Heart left ventricle (tissue), 16 donors: ENCODE results near the gene IFITM2. TPM values are rescaled to one million over a fixed set of nuclear protein-coding genes. Genes with fewer than 3 reads are reported as not detected.

Experiments
- ATAC-seq, 4 donors: fragments of 200-7000 bp; cut with Tn5 transposase; one replicate each; pipeline ENCODE4 v1.9.1; 2020 to 2022; ENCODE audit warnings: moderate library complexity in 4 of 4, mild to moderate bottlenecking in 3 of 4, moderate number of reproducible peaks in 1 of 4
- DNase-seq, 5 donors: peaks; one replicate each; pipeline ENCODE4 v3.0.0-alpha.2; 2020
- H3K27ac ChIP-seq, 12 donors: fragments of 200-600 bp; sonication (generic) in 4 of 12; one replicate each; pipeline versions ENCODE4 v1.5.0 to v1.8.0; 2016 to 2022; ENCODE audit warnings: mild to moderate bottlenecking in 2 of 12
- H3K27me3 ChIP-seq, 9 donors: fragments of 200-600 bp; sonication (generic) in 2 of 9; one replicate each; pipeline versions ENCODE4 v1.5.1 to v1.8.0; 2016 to 2022; ENCODE audit warnings: mild to moderate bottlenecking in 3 of 9
- H3K36me3 ChIP-seq, 9 donors: fragments of 200-600 bp; sonication (generic) in 2 of 9; one replicate each; pipeline versions ENCODE4 v1.5.0 to v1.8.0; 2018 to 2022; ENCODE audit warnings: mild to moderate bottlenecking in 2 of 9
- H3K4me1 ChIP-seq, 12 donors: fragments of 200-600 bp; sonication (generic) in 4 of 12; one replicate each; pipeline versions ENCODE4 v1.5.0 to v1.8.0; 2016 to 2022; ENCODE audit warnings: mild to moderate bottlenecking in 3 of 12
- H3K4me3 ChIP-seq, 12 donors: fragments of 200-600 bp; sonication (generic) in 4 of 12; one replicate each; pipeline versions ENCODE4 v1.5.0 to v1.8.0; 2017 to 2022; ENCODE audit warnings: mild to moderate bottlenecking in 9 of 12, moderate library complexity in 4 of 12
- H3K9me3 ChIP-seq, 12 donors: fragments of 200-600 bp; sonication (generic) in 4 of 12; one replicate each; pipeline versions ENCODE4 v1.5.0 to v1.8.0; 2016 to 2022; ENCODE audit warnings: mild to moderate bottlenecking in 1 of 12
- POLR2A ChIP-seq, 2 donors: fragments of 450-650 bp; IDR thresholded peaks; one replicate each; pipeline ENCODE4 v1.6.1; 2017; ENCODE audit warnings: antibody characterized with exemption in 2 of 2, mild to moderate bottlenecking in 2 of 2, moderate library complexity in 2 of 2
- WGBS, 4 donors: extraction: QIAGEN DNeasy Blood & Tissue Kit in 2 of 4; methylation state at CpG; one replicate each; pipeline versions ENCODE4 v1.1.5 to v1.1.7; 2013 to 2018; 5-methylcytosine and 5-hydroxymethylcytosine counted together
- intact Hi-C, 10 donors: fragments of 100-400 bp; cut with DNase I; formaldehyde crosslinking; loops; one replicate each; pipeline versions ENCODE4 v1.11.1 to v1.14.2; 2022
- polyA plus RNA-seq, 2 donors: library from polyadenylated mRNA; stranded (reverse); fragments of 200-250 nt; gene quantifications; one replicate each; pipeline ENCODE4 v1.2.3, GENCODE V29; 2013
- total RNA-seq, 9 donors: library from RNA; depleted of rRNA in 2 of 9; stranded (reverse); fragments of >200 nt in 2 of 9; fragmentation: NEBNext Ultra II Directional in 3 of 9; extraction: Animal tissue kit (Norgen Biotek cat#: 25700) in 3 of 9; gene quantifications; one replicate each; pipeline versions ENCODE4 v1.1.0 to v1.2.4, GENCODE V29; 2016 to 2023
- TF ChIP-seq, protein P1 (sequence below), 12 donors: fragments of 200-600 bp; sonication (generic) in 4 of 12; IDR thresholded peaks; one replicate each; pipeline versions ENCODE4 v1.5.0 to v1.8.0; 2018 to 2022; ENCODE audit warnings: antibody characterized with exemption in 12 of 12, mild to moderate bottlenecking in 5 of 12
- donor health status: ischemic (EF 13 %, LVEDD 7.1; RV severe dilation, severe dysfunction).
- donor health status: healthy with polysubstance abuse.
- donor health status: DM: no; HTN: yes; CAD: no.
- donor health status: DM: no; HTN: no; CAD: no.
- donor health status: ischemic (EF 25% LVEDD 6.9; RV normal size, moderate dysfunction).
- donor health status: ischemic (EF 25% LVEDD 5.7; RV mildly dilated, moderate dysfunction).
- donor health status: healthy.
- donor health status: DM: yes; HTN: yes; CAD: no.
- donor health status: ischemic (EF 35%, LVEDD 5.7; RV mildly dilated, moderate dysfunction).
- donor health status: nonischemic (EF 11% LVEDD 7.7; RV severe dilation, severe dysfunction).
- donor health status: DM: yes; HTN: yes; CAD: no.
- donor health status: PGD.
- donor health status: ischemic (EF 29% LVEDD 5.4; RV normal size, mild dysfunction).
- donor health status: nonischemic (EF 23%, LVEDD 6.1; RV moderate dilation, normal function).

Gene IFITM2
- total and polyA plus RNA-seq, 11 donors: 116 to 501 (median 154) TPM

- intact Hi-C loops: loop anchor here in 2 of 10 donors (5.0 to 10.0 kb wide), 2 partner anchors 41 to 89 kb away; partner anchors contain the start of genes BET1L (in 1 of the 2) and RIC8A (in 1 of the 2)
- H3K27me3 ChIP-seq: peaks cover 0 to 9% (median 2%) of the 10 kb centered on the region in 9 donors
- peaks cover 0 to 9% (median 0%) of the 10 kb centered on the region in 9 donors for H3K36me3 ChIP-seq
- no peak for ATAC-seq
- no peak for TF ChIP-seq POLR2A (IDR thresholded peaks at IDR 0.05)
- TF ChIP-seq, protein P1, sequence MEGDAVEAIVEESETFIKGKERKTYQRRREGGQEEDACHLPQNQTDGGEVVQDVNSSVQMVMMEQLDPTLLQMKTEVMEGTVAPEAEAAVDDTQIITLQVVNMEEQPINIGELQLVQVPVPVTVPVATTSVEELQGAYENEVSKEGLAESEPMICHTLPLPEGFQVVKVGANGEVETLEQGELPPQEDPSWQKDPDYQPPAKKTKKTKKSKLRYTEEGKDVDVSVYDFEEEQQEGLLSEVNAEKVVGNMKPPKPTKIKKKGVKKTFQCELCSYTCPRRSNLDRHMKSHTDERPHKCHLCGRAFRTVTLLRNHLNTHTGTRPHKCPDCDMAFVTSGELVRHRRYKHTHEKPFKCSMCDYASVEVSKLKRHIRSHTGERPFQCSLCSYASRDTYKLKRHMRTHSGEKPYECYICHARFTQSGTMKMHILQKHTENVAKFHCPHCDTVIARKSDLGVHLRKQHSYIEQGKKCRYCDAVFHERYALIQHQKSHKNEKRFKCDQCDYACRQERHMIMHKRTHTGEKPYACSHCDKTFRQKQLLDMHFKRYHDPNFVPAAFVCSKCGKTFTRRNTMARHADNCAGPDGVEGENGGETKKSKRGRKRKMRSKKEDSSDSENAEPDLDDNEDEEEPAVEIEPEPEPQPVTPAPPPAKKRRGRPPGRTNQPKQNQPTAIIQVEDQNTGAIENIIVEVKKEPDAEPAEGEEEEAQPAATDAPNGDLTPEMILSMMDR (IDR thresholded peaks at IDR 0.05): no peak
- no peaks in the 10 kb centered on the region for H3K9me3 ChIP-seq
- no peak overlapping the region for H3K4me3 ChIP-seq
- DNase-seq: peak in 2 of 5 donors; percentile 8 to 63
- peaks cover 0 to 30% (median 8%) of the 10 kb centered on the region in 12 donors for H3K4me1 ChIP-seq
- 75 to 97% (median 84%) methylated on average over 6 to 18 of the region's 18 CpGs for WGBS, 4 donors
- H3K27ac ChIP-seq: no peak overlapping the region
Observed at GRCh38 chr11:293271-293851, 14.3 kb upstream of the IFITM2 start.

DNA sequence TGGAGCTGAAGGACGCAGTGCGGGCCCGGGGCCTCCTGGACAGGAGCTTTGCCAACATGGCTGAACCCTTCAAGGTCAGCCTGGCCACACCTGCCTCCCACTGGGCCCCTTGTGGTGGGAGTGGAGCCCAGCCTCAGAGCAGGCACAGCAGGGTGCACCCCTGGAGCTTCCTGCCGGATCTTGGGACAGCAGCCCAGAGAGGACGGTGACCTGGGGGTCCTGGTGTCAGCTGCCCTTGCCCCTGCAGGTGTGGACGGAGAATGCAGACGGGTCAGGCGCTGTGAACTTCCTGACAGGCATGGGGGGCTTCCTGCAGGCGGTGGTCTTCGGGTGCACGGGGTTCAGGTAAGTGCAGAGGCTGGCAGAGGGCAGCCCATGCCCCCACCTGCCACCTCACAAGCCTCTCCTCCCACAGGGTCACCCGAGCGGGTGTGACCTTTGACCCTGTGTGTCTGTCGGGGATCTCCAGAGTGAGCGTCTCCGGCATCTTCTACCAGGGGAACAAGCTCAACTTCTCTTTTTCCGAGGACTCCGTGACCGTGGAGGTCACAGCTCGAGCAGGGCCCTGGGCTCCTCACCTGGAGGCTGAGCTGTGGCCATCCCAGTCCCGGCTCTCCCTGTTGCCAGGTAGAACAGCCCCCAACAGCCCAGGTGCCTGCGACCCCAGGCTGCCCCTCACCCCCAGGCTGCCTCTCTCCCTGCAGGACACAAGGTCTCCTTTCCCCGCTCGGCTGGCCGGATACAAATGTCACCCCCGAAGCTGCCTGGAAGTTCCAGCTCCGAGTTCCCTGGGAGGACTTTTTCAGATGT lies 13.6 kb upstream of the IFITM2 start:
- H3K4me3 ChIP-seq: no peak overlapping the region
- H3K36me3 ChIP-seq: peaks cover 0 to 9% (median 0%) of the 10 kb centered on the region in 9 donors
- WGBS, 4 donors: 90 to 93% (median 91%) methylated on average over 21 to 27 of the region's 27 CpGs
- no peak overlapping the region for H3K27ac ChIP-seq
- peaks cover 0 to 15% (median 5%) of the 10 kb centered on the region in 9 donors for H3K27me3 ChIP-seq
- ATAC-seq: no peak
- H3K4me1 ChIP-seq: peaks cover 0 to 25% (median 6%) of the 10 kb centered on the region in 12 donors
- DNase-seq: peak in 3 of 5 donors; percentile 21 to 47 (median 22)
- intact Hi-C loops: loop anchor here in 2 of 10 donors (5.0 to 10.0 kb wide), 2 partner anchors 42 to 89 kb away; partner anchors contain the start of genes BET1L (in 1 of the 2) and RIC8A (in 1 of the 2)
- no peak for TF ChIP-seq POLR2A (IDR thresholded peaks at IDR 0.05)
- TF ChIP-seq, protein P1 (IDR thresholded peaks at IDR 0.05): no peak
- H3K9me3 ChIP-seq: no peaks in the 10 kb centered on the region

DNA sequence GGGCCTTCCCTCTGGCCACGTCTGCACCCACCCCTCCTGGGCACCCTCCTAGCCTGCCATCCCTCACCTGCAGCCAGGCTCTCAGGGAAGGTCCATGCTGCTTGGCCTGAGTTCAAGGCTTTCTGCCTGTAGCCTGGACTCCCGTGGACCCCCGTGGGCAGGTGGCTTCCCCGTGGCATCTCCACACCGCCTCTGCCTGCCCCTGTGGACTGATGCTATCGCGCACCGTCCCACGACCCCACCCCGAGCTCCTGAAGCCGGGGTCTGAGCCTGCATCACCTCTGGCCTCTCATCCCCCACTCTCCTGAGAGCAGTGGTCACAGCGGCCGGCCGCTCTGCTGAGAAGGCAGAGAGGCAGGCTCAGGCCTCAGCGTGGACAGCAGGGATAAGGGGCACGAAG lies 12.8 kb upstream of the IFITM2 start:
- 87 to 100% (median 90%) methylated on average over 6 to 16 of the region's 16 CpGs for WGBS, 4 donors
- TF ChIP-seq POLR2A (IDR thresholded peaks at IDR 0.05): no peak
- TF ChIP-seq, protein P1 (IDR thresholded peaks at IDR 0.05): no peak
- no peak overlapping the region for H3K4me3 ChIP-seq

More for the DNA sequence above, 12.8 kb upstream of the IFITM2 start:
- H3K27me3 ChIP-seq: peaks cover 4 to 22% (median 8%) of the 10 kb centered on the region in 9 donors
- intact Hi-C loops: loop anchor here in 2 of 10 donors (5.0 to 10.0 kb wide), 2 partner anchors 42 to 90 kb away; partner anchors contain the start of genes BET1L (in 1 of the 2) and RIC8A (in 1 of the 2)
- H3K36me3 ChIP-seq: peaks cover 0 to 9% (median 0%) of the 10 kb centered on the region in 9 donors
- H3K9me3 ChIP-seq: no peaks in the 10 kb centered on the region
- ATAC-seq: no peak
- DNase-seq: peak in 3 of 5 donors; percentile 17 to 33 (median 25)
- no peak overlapping the region for H3K27ac ChIP-seq
- peaks cover 0 to 18% (median 3%) of the 10 kb centered on the region in 12 donors for H3K4me1 ChIP-seq
